ENCODE measurements around the gene STK40.

STK40 gene

GRCh38 chr1:36329817-36330216, 55.9 kb downstream of the STK40 start:
- H3K4me3 ChIP-seq (ENCODE audit: insufficient read depth, low read depth, low read length, poor library complexity, severe bottlenecking), result no peak overlapping the region
- no peaks in the 10 kb centered on the region for H3K36me3 ChIP-seq (ENCODE audit: control insufficient read depth, insufficient read depth, low read length)
- H3K9me3 ChIP-seq (ENCODE audit: control insufficient read depth, low read length), result no peaks in the 10 kb centered on the region
- H3K27me3 ChIP-seq (replicated peaks; ENCODE audit: control insufficient read depth, insufficient read depth, low read length, poor library complexity, severe bottlenecking), result no peaks in the 10 kb centered on the region
- H3K4me1 ChIP-seq (ENCODE audit: control insufficient read depth, insufficient read depth, low read length, poor library complexity, severe bottlenecking), result no peaks in the 10 kb centered on the region
- no peak for DNase-seq
- no peak overlapping the region for H3K27ac ChIP-seq (ENCODE audit: insufficient read depth, low read length, poor library complexity, severe bottlenecking)

GRCh38 chr1:36328713-36329112, 57.0 kb downstream of the STK40 start:
- DNase-seq, result no peak
- Histone ChIP-seq H3K36me3 (ENCODE audit: control insufficient read depth, insufficient read depth, low read length) (no peaks in the 10 kb centered on the region), H3K4me3 (ENCODE audit: insufficient read depth, low read depth, low read length, poor library complexity, severe bottlenecking) (no peak overlapping the region), H3K27me3 (replicated peaks; ENCODE audit: control insufficient read depth, insufficient read depth, low read length, poor library complexity, severe bottlenecking) (no peaks in the 10 kb centered on the region), H3K27ac (ENCODE audit: insufficient read depth, low read length, poor library complexity, severe bottlenecking) (no peak overlapping the region), H3K4me1 (ENCODE audit: control insufficient read depth, insufficient read depth, low read length, poor library complexity, severe bottlenecking) (peaks cover 9% of the 10 kb centered on the region), H3K9me3 (ENCODE audit: control insufficient read depth, low read length) (no peaks in the 10 kb centered on the region)

GRCh38 chr1:36328088-36328480, 57.6 kb downstream of the STK40 start:
- Histone ChIP-seq H3K4me1 (ENCODE audit: control insufficient read depth, insufficient read depth, low read length, poor library complexity, severe bottlenecking) (peaks cover 9% of the 10 kb centered on the region), H3K36me3 (ENCODE audit: control insufficient read depth, insufficient read depth, low read length) (no peaks in the 10 kb centered on the region), H3K4me3 (ENCODE audit: insufficient read depth, low read depth, low read length, poor library complexity, severe bottlenecking) (no peak overlapping the region), H3K9me3 (ENCODE audit: control insufficient read depth, low read length) (no peaks in the 10 kb centered on the region), H3K27me3 (replicated peaks; ENCODE audit: control insufficient read depth, insufficient read depth, low read length, poor library complexity, severe bottlenecking) (no peaks in the 10 kb centered on the region), H3K27ac (ENCODE audit: insufficient read depth, low read length, poor library complexity, severe bottlenecking) (no peak overlapping the region)
- DNase-seq, result no peak

- Histone ChIP-seq H3K4me1 (ENCODE audit: control insufficient read depth, insufficient read depth, low read length, poor library complexity, severe bottlenecking) (peaks cover 13% of the 10 kb centered on the region), H3K9me3 (ENCODE audit: control insufficient read depth, low read length) (no peaks in the 10 kb centered on the region)
- no peak for DNase-seq
Measured at GRCh38 chr1:36327421-36328087, 58.2 kb downstream of the STK40 start.

GRCh38 chr1:36326499-36326898, 59.2 kb downstream of the STK40 start:
- no peak for DNase-seq
- H3K4me3 ChIP-seq (ENCODE audit: insufficient read depth, low read depth, low read length, poor library complexity, severe bottlenecking), result no peak overlapping the region
- peaks cover 20% of the 10 kb centered on the region for H3K4me1 ChIP-seq (ENCODE audit: control insufficient read depth, insufficient read depth, low read length, poor library complexity, severe bottlenecking)
- H3K9me3 ChIP-seq (ENCODE audit: control insufficient read depth, low read length), result no peaks in the 10 kb centered on the region
- no peak overlapping the region for H3K27ac ChIP-seq (ENCODE audit: insufficient read depth, low read length, poor library complexity, severe bottlenecking)
- no peaks in the 10 kb centered on the region for H3K27me3 ChIP-seq (replicated peaks; ENCODE audit: control insufficient read depth, insufficient read depth, low read length, poor library complexity, severe bottlenecking)
- H3K36me3 ChIP-seq (ENCODE audit: control insufficient read depth, insufficient read depth, low read length), result no peaks in the 10 kb centered on the region

More at GRCh38 chr1:36327421-36328087, 58.2 kb downstream of the STK40 start:
- Histone ChIP-seq H3K27ac (ENCODE audit: insufficient read depth, low read length, poor library complexity, severe bottlenecking) (no peak overlapping the region), H3K4me3 (ENCODE audit: insufficient read depth, low read depth, low read length, poor library complexity, severe bottlenecking) (no peak overlapping the region), H3K27me3 (replicated peaks; ENCODE audit: control insufficient read depth, insufficient read depth, low read length, poor library complexity, severe bottlenecking) (no peaks in the 10 kb centered on the region), H3K36me3 (ENCODE audit: control insufficient read depth, insufficient read depth, low read length) (no peaks in the 10 kb centered on the region)

- Histone ChIP-seq H3K27ac (ENCODE audit: insufficient read depth, low read length, poor library complexity, severe bottlenecking) (no peak overlapping the region), H3K4me1 (ENCODE audit: control insufficient read depth, insufficient read depth, low read length, poor library complexity, severe bottlenecking) (peaks cover 29% of the 10 kb centered on the region), H3K4me3 (ENCODE audit: insufficient read depth, low read depth, low read length, poor library complexity, severe bottlenecking) (no peak overlapping the region)
Measured at GRCh38 chr1:36324353-36324703, 61.4 kb downstream of the STK40 start.

GRCh38 chr1:36323636-36324352, 61.9 kb downstream of the STK40 start, which contains the start of gene EVA1B:
Gene EVA1B (minus strand): TSS chr1:36323645. CDS start chr1:36323037, 608 bp downstream.
- no peaks in the 10 kb centered on the region for H3K27me3 ChIP-seq (replicated peaks; ENCODE audit: control insufficient read depth, insufficient read depth, low read length, poor library complexity, severe bottlenecking)
- H3K4me3 ChIP-seq (ENCODE audit: insufficient read depth, low read depth, low read length, poor library complexity, severe bottlenecking), result peak within 1 kb of the TSS; percentile 67
- DNase-seq, result peak; percentile 32 to 56 (median 33)
- no peaks in the 10 kb centered on the region for H3K9me3 ChIP-seq (ENCODE audit: control insufficient read depth, low read length)
- peak within 1 kb of the TSS; percentile 32 for H3K27ac ChIP-seq (ENCODE audit: insufficient read depth, low read length, poor library complexity, severe bottlenecking)
- H3K4me1 ChIP-seq (ENCODE audit: control insufficient read depth, insufficient read depth, low read length, poor library complexity, severe bottlenecking), result peaks cover 29% of the 10 kb centered on the region
- no peaks in the 10 kb centered on the region for H3K36me3 ChIP-seq (ENCODE audit: control insufficient read depth, insufficient read depth, low read length)

More at GRCh38 chr1:36324353-36324703, 61.4 kb downstream of the STK40 start:
- DNase-seq, result no peak
- Histone ChIP-seq H3K9me3 (ENCODE audit: control insufficient read depth, low read length) (no peaks in the 10 kb centered on the region), H3K36me3 (ENCODE audit: control insufficient read depth, insufficient read depth, low read length) (no peaks in the 10 kb centered on the region), H3K27me3 (replicated peaks; ENCODE audit: control insufficient read depth, insufficient read depth, low read length, poor library complexity, severe bottlenecking) (no peaks in the 10 kb centered on the region)

GRCh38 chr1:36322786-36323635, 62.7 kb downstream of the STK40 start:
- H3K9me3 ChIP-seq (ENCODE audit: control insufficient read depth, low read length), result no peaks in the 10 kb centered on the region
- H3K4me3 ChIP-seq (ENCODE audit: insufficient read depth, low read depth, low read length, poor library complexity, severe bottlenecking), result peak overlapping the region; percentile 67
- H3K27ac ChIP-seq (ENCODE audit: insufficient read depth, low read length, poor library complexity, severe bottlenecking), result peak overlapping the region; percentile 32
- DNase-seq, result no peak
- H3K4me1 ChIP-seq (ENCODE audit: control insufficient read depth, insufficient read depth, low read length, poor library complexity, severe bottlenecking), result peaks cover 29% of the 10 kb centered on the region
- no peaks in the 10 kb centered on the region for H3K36me3 ChIP-seq (ENCODE audit: control insufficient read depth, insufficient read depth, low read length)
- H3K27me3 ChIP-seq (replicated peaks; ENCODE audit: control insufficient read depth, insufficient read depth, low read length, poor library complexity, severe bottlenecking), result no peaks in the 10 kb centered on the region

- Histone ChIP-seq H3K4me3 (ENCODE audit: insufficient read depth, low read depth, low read length, poor library complexity, severe bottlenecking) (peak overlapping the region; percentile 67), H3K27me3 (replicated peaks; ENCODE audit: control insufficient read depth, insufficient read depth, low read length, poor library complexity, severe bottlenecking) (no peaks in the 10 kb centered on the region), H3K36me3 (ENCODE audit: control insufficient read depth, insufficient read depth, low read length) (no peaks in the 10 kb centered on the region), H3K4me1 (ENCODE audit: control insufficient read depth, insufficient read depth, low read length, poor library complexity, severe bottlenecking) (peaks cover 29% of the 10 kb centered on the region), H3K27ac (ENCODE audit: insufficient read depth, low read length, poor library complexity, severe bottlenecking) (no peak overlapping the region), H3K9me3 (ENCODE audit: control insufficient read depth, low read length) (no peaks in the 10 kb centered on the region)
- DNase-seq, result no peak
Measured at GRCh38 chr1:36322041-36322785, 63.5 kb downstream of the STK40 start.

Data from effector memory CD4-positive, alpha-beta T cell (primary cell).